ENCODE results near the gene ARHGDIG. TPM values are rescaled to one million over a fixed set of nuclear protein-coding genes. Genes with fewer than 3 reads are reported as not detected.

Gene ARHGDIG
- total RNA-seq, 1 experiment from 2014 or later = 5.9 TPM

DNA sequence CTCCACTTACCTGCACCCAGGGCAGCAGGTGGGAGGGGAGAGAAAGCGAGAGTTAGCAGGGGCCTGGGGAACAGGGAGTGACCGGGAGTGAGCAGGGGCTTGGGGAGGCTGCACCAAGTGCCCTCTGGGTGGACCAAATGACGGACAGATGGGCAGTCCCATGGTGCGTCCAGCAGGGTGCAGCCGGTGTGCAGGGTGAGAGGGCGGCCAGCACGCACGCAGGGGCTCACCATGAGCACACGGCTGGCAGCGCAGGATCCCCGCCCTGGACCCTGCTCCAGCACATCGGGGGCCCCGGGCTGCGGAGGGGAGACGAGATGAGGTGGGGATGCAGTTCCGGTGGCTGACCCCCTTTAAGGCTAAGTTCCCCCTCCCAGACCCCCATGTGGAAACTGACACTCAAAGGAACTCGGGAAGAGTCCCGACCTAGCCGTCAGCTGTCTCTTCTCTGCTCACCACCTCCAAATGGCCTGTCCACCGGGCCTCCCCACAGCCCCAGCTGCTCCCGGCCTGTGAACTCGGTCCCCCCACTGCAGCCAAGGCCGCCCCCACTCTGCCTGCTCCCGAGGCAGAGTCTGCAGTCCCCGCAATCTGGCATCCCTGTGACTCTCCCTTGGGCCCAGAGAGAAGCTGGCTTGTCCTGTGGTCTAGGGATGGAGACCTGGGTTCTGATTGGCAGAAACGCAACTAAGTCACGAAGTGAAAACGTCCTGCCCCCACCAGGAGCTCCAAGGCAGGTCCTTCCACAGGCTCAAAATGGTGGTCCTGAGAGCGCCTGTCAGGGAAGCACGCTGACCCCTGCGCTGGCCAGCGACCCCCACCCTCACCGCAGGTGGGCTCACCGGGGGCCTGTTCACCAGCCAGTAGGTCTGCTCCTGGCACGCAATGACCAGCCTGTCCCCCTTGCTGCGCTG, 7.5 kb upstream of the ARHGDIG start:
- Histone ChIP-seq H2BK12ac (ENCODE audit: insufficient read length, low read depth, low read length) (no peak overlapping the region), H3K23ac (ENCODE audit: insufficient read length, low read depth, low read length) (no peak overlapping the region), H3K79me2 (ENCODE audit: insufficient read depth, low read length) (no peaks in the 10 kb centered on the region), H3K27me3 (ENCODE audit: insufficient read depth, low read length) (peaks cover 3% of the 10 kb centered on the region; the same call in 1 of the 2 replicates), H3K4me2 (ENCODE audit: insufficient read depth, insufficient read length, low read length) (no peak overlapping the region), H4K20me1 (ENCODE audit: control insufficient read depth, insufficient read depth, insufficient read length) (no peaks in the 10 kb centered on the region), H4K8ac (replicated peaks; ENCODE audit: insufficient read length, low read depth, low read length) (no peak overlapping the region), H3K18ac (ENCODE audit: insufficient read length, low read depth, low read length) (no peak overlapping the region), H2AK5ac (ENCODE audit: insufficient read length, low read length) (no peak overlapping the region), H2BK120ac (ENCODE audit: low read depth, low read length, poor library complexity, severe bottlenecking) (no peak overlapping the region), H3K9ac (ENCODE audit: extremely low read depth, insufficient read length, low read length) (no peak overlapping the region), H3K9me3 (ENCODE audit: control insufficient read depth, low read depth, low read length) (no peaks in the 10 kb centered on the region), H2BK5ac (ENCODE audit: insufficient read length, low read length) (no peak overlapping the region), H2BK20ac (ENCODE audit: low read depth, low read length, poor library complexity, severe bottlenecking) (no peak overlapping the region), H4K5ac (ENCODE audit: insufficient read length, low read depth, low read length) (no peak overlapping the region), H3K4ac (ENCODE audit: low read depth, low read length) (no peak overlapping the region), H3K27ac (ENCODE audit: insufficient read length, low read depth, low read length) (no peak overlapping the region), H3K23me2 (ENCODE audit: insufficient read length, low read depth, low read length, poor library complexity, severe bottlenecking) (peaks cover 5% of the 10 kb centered on the region), H2AFZ (ENCODE audit: low read length) (no peak overlapping the region), H3K4me1 (ENCODE audit: insufficient read depth, low read length) (no peaks in the 10 kb centered on the region), H3K14ac (ENCODE audit: insufficient read depth, low read length) (no peak overlapping the region), H3K56ac (ENCODE audit: insufficient read length, low read depth, low read length) (no peak overlapping the region), H2BK15ac (ENCODE audit: low read depth, low read length) (no peak overlapping the region), H4K91ac (ENCODE audit: insufficient read length, low read depth, low read length) (no peak overlapping the region), H3K79me1 (ENCODE audit: insufficient read depth, low read depth, low read length, poor library complexity, severe bottlenecking) (no peaks in the 10 kb centered on the region), H3T11ph (ENCODE audit: low read length) (no peak overlapping the region)
- no CpG with 5 or more reads among the region's 36 CpGs for WGBS (ENCODE audit: extremely low coverage, insufficient read length, low lambda C conversion rate)
- H3K27ac Mint-ChIP-seq = no peak overlapping the region; a peak in 1 of 7 replicates
- TF ChIP-seq CTCF (conservative IDR thresholded peaks at IDR 0.05) = no peak
- no peak overlapping the region for H3K4me3 Mint-ChIP-seq
- no peak for DNase-seq
- no peaks in the 10 kb centered on the region; a peak in 1 of 5 replicates for H3K9me3 Mint-ChIP-seq
- H3K27me3 Mint-ChIP-seq (ENCODE audit: low read depth) = peaks cover 31% of the 10 kb centered on the region
- no peaks in the 10 kb centered on the region for H3K36me3 Mint-ChIP-seq (ENCODE audit: insufficient read depth in 1 of 3, low read depth in 3 of 3)
- H3K4me1 Mint-ChIP-seq = peaks cover 0 to 7% of the 10 kb centered on the region in 2 experiments; a peak in 2 of 4 replicates

All from H9 (cell line).